ENCODE measurements around the gene TMEM106C.

GRCh38 chr12:47939009-47939601 lies 24.3 kb upstream of the TMEM106C start:
- TF ChIP-seq, protein P1, sequence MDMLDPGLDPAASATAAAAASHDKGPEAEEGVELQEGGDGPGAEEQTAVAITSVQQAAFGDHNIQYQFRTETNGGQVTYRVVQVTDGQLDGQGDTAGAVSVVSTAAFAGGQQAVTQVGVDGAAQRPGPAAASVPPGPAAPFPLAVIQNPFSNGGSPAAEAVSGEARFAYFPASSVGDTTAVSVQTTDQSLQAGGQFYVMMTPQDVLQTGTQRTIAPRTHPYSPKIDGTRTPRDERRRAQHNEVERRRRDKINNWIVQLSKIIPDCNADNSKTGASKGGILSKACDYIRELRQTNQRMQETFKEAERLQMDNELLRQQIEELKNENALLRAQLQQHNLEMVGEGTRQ (CRISPR knock-in tag; IDR thresholded peaks at IDR 0.05): no peak
- TF ChIP-seq CTCF (IDR thresholded peaks at IDR 0.05) (no peak), JUN (CRISPR knock-in tag; IDR thresholded peaks at IDR 0.05) (no peak), HMGXB4 (CRISPR knock-in tag; IDR thresholded peaks at IDR 0.05) (no peak)
